Bone marrow (tissue), 2 donors: ENCODE measurements around the gene DCTN3.

Experiments used
- DNase-seq, 2 donors: peaks; one replicate each; lab custom pipeline; 2025; lab: John Stamatoyannopoulos, UW

Gene DCTN3

GRCh38 chr9:34590381-34591247, 29.7 kb downstream of the DCTN3 start:
- DNase-seq = no peak

DNA sequence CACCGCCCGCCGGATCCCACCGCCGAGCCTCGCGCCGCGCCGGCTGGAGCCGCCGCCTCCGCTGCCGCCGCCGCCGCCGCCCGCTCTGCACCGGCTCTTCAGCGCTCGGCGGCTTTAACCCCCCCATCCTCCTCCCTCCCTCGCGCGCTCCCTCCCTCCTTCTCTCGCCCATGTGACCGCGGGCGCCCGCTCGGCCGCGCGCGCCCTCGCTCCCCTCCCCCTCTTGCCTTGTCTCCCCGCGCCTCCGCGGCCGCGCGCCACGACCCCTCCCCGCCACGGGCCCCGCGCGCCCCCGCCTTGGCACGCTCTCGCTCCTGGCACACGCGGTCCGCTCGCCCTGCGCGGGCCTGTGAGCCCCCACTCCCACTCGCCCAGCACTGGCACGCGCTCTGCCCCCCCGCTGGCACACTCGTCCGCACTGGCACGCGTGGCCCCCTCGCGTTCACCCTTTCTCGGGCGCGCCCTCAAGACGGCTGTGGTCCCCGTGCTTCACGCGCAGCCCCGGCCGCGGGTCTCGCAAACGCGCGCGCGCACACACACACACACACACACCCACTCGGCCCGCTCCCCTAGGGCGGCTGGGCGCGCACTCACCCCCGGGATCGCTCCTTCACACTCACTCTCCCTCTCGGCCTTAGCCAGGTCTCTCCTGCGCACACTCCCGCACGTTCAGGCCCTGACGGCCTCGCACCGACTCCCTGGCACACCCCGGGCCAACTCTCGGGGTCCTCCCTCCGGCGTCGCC, 30.5 kb downstream of the DCTN3 start, which contains the start of gene CNTFR:
TSS of gene CNTFR (minus strand) at position 89 of the 745 bp plus-strand sequence. CDS start 20,743 bp downstream, outside the sequence.
- DNase-seq = no peak

GRCh38 chr9:34588671-34589635, 31.3 kb downstream of the DCTN3 start:
- DNase-seq = no peak

- DNase-seq = no peak
These were observed 33.0 kb downstream of the DCTN3 start for GRCh38 chr9:34587271-34587670.

- DNase-seq = no peak
These were observed 34.2 kb downstream of the DCTN3 start for GRCh38 chr9:34585946-34586669.

- DNase-seq = no peak
These were observed 35.3 kb downstream of the DCTN3 start for GRCh38 chr9:34584970-34585369.

- no peak for DNase-seq
These were observed 37.5 kb downstream of the DCTN3 start for GRCh38 chr9:34582787-34583186.

GRCh38 chr9:34581318-34581717, 39.0 kb downstream of the DCTN3 start:
- no peak for DNase-seq

DNA sequence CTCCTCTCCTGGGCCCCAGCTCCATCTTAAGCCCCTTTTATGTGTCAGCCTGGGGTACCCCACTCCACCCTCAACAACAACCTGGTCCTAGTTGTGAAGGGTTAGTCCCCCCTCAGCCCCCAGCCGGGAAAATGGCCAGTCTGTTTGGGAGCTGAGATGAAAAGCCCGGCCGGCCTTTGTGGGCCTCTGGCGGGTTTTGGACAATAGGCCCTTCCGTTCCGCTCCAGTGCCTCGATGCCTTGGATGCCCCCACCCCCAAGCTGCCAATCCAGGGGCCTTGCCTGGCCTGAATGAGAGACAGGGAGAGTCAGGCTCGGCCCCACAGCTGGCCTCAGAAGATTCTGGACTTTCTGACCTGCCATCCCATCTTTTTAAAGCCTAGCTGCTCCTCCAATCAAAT, 39.9 kb downstream of the DCTN3 start:
- DNase-seq = no peak

DNA sequence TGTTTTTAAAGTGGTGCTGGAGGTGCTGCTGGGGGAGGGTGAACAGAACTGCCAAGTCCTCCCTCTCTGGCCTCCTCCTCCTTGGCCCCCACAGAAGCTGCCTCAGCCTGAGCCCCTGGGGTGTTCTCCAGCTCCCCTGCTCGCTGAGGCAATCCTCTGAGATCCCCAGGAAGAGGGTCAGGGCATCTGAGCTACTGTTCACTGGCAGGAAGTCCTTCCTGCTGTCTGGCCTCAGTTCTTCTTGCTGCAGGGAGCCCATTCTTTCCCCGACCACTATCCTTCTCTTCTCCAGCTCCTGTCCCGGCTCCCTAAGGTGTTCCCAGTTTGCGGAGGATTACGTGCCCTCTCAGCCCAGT, 40.5 kb downstream of the DCTN3 start:
- DNase-seq = no peak

GRCh38 chr9:34579104-34579807, 41.0 kb downstream of the DCTN3 start:
- no peak for DNase-seq

GRCh38 chr9:34578241-34579103, 41.8 kb downstream of the DCTN3 start:
- no peak for DNase-seq

DNA sequence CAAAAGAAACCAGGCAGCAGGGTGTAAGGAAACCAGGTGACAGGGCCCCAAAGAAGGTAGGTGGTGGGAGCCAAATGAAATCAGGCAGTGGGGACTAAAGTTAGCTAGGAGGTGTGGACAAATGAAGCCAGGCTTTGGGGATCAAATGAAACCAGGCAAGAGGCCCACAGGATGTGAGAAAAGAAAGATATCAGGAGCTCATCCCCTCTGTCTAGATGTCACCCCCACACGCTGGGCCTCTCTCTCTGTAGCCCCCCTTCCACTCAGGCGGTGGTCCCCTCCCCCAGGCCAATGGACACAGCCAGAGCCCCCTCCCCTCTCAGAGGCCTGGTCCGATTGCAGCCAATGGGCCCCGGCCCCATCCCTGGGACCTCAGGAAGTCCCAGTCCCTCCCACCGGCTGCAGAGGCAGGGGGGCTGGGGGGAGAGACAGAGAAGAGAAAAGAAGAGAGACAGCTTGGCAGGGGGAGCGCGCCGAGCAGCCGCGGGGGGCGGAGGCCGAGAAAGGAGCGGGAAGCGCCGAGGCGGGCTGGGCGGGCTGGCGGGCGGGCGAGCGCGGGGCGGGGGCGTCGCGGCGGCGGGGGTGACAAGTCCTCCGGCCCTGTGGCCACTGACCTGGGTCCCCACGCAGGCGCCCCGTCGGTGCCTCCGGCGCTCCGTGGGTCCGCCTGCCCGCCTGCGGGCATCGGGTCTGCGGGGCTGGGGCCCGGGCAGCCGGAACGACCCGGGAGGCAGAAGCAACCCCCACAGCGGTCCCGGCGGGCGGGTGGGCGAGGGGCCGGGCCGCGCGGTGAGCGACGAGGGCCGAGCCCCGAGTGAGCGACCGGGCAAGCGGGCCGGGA, 42.7 kb downstream of the DCTN3 start:
- DNase-seq = no peak

GRCh38 chr9:34576597-34577399, 43.5 kb downstream of the DCTN3 start:
- no peak for DNase-seq

- no peak for DNase-seq
These were observed 44.3 kb downstream of the DCTN3 start for GRCh38 chr9:34575862-34576596.

GRCh38 chr9:34575241-34575640, 45.1 kb downstream of the DCTN3 start:
- DNase-seq = no peak

DNA sequence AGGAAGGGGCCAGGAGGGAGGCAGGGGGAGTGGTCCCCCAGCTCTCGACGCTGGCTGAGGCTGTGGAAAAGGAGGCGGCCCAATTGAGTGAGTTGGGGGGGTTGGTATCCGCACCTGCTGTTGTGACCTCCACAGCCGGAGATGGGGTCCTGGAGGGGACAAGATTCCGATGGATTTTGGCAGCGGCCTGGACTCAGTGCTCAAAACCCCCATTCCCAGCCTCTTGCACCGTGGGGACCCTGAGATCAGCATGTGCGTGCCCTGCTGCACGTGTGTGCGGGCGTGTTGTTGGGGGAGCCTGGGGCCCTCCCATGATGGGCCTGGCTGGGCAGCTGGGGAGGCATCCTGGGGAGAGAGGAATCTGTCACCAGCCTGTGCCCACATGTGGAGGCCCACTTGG, 45.7 kb downstream of the DCTN3 start:
- DNase-seq = no peak
